Vagina (tissue), 2 donors: Measurements from ENCODE around the gene PRRG1.

Experiments used
- CTCF ChIP-seq, 3 experiments: fragments of 450-650 bp in 2 of 3; fragments of 200-600 bp in 1 of 3; sonication (generic) in 1 of 3; IDR thresholded peaks; one replicate each; pipeline ENCODE4 v1.5.1; 2017 to 2019; ENCODE audit warnings: antibody characterized with exemption in 3 of 3, mild to moderate bottlenecking in 2 of 3, moderate library complexity in 2 of 3
- POLR2AphosphoS5 ChIP-seq, 2 donors: sonication (generic); formaldehyde crosslinking; IDR thresholded peaks; one replicate each; pipeline ENCODE4 v1.9.0; 2017; ENCODE audit warnings: antibody characterized with exemption in 2 of 2, mild to moderate bottlenecking in 2 of 2, low read depth in 1 of 2; ENCODE audit not compliant: insufficient read depth in 1 of 2

DNA sequence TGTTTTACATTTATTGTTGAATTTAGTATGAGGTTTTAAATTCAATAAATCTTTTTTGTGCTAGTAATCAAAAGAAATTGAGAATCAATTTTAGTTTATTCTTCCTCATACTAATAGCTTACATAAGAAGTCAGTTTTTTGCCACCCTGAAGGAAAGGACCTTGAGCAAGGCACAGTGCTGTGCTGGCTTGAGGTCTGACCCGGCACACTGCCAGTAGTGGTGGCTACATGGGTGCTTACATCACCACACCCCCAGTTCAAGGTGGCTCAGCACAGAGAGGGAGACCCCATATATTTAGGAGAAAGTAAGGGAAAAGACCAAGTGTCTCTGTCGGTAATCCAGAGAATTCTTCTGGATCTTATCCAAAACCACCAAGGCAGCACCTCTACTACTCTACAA, 136.3 kb downstream of the PRRG1 start:
- TF ChIP-seq CTCF (IDR thresholded peaks at IDR 0.05) (no peak), POLR2AphosphoS5 (IDR thresholded peaks at IDR 0.05; ENCODE audit: insufficient read depth in 1 of 2, low read depth in 1 of 2) (no peak)
